A673 (cell line): ENCODE measurements around the gene SLC16A5.

ENCODE experiments used
- CTCF ChIP-seq: fragments of 300-800, 200-600 bp; sonication (generic); conservative IDR thresholded peaks from 2 replicates; pipeline ENCODE4 v1.5.1; 2017; ENCODE audit warnings: low read depth, mild to moderate bottlenecking, antibody characterized with exemption, low read length, moderate library complexity, mixed read lengths
- EZH2 ChIP-seq: fragments of 200-600 bp; sonication (generic); IDR thresholded peaks from 2 replicates; pipeline ENCODE4 v1.6.1; 2017; ENCODE audit warnings: borderline replicate concordance, low read depth, mild to moderate bottlenecking, mixed read lengths, antibody characterized with exemption, low read length; ENCODE audit not compliant: poor library complexity, severe bottlenecking

GRCh38 chr17:75116737-75117136 is 29.0 kb downstream of the SLC16A5 start:
- TF ChIP-seq CTCF (no peak), EZH2 (no peak)
